ENCODE data around the gene BMP2K.

Gene BMP2K

GRCh38 chr4:78797777-78798284 lies 21.7 kb downstream of the BMP2K start:
- no peak for TF ChIP-seq CTCF (conservative IDR thresholded peaks at IDR 0.05; ENCODE audit: control insufficient read depth, insufficient read depth, low read depth, low read length)
- H3K4me3 ChIP-seq (ENCODE audit: control insufficient read depth, low read depth, low read length) = no peak overlapping the region
- DNase-seq (ENCODE audit: low read depth) = no peak

GRCh38 chr4:78799551-78800495 lies 23.7 kb downstream of the BMP2K start:
- no peak for DNase-seq (ENCODE audit: low read depth)
- TF ChIP-seq CTCF (conservative IDR thresholded peaks at IDR 0.05; ENCODE audit: control insufficient read depth, insufficient read depth, low read depth, low read length) = no peak
- no peak overlapping the region for H3K4me3 ChIP-seq (ENCODE audit: control insufficient read depth, low read depth, low read length)

- no peak for TF ChIP-seq CTCF (conservative IDR thresholded peaks at IDR 0.05; ENCODE audit: control insufficient read depth, insufficient read depth, low read depth, low read length)
- no peak for DNase-seq (ENCODE audit: low read depth)
Measured at GRCh38 chr4:78800965-78801364, 24.8 kb downstream of the BMP2K start.

GRCh38 chr4:78803983-78804382 lies 27.8 kb downstream of the BMP2K start:
- no peak for TF ChIP-seq CTCF (conservative IDR thresholded peaks at IDR 0.05; ENCODE audit: control insufficient read depth, insufficient read depth, low read depth, low read length)
- no peak for DNase-seq (ENCODE audit: low read depth)
- no peak overlapping the region for H3K4me3 ChIP-seq (ENCODE audit: control insufficient read depth, low read depth, low read length)

More at GRCh38 chr4:78800965-78801364, 24.8 kb downstream of the BMP2K start:
- no peak overlapping the region for H3K4me3 ChIP-seq (ENCODE audit: control insufficient read depth, low read depth, low read length)

- no peak overlapping the region for H3K4me3 ChIP-seq (ENCODE audit: control insufficient read depth, low read depth, low read length)
- TF ChIP-seq CTCF (conservative IDR thresholded peaks at IDR 0.05; ENCODE audit: control insufficient read depth, insufficient read depth, low read depth, low read length) = no peak
- no peak for DNase-seq (ENCODE audit: low read depth)
Measured at GRCh38 chr4:78806943-78807460, 30.9 kb downstream of the BMP2K start.

- TF ChIP-seq CTCF (conservative IDR thresholded peaks at IDR 0.05; ENCODE audit: control insufficient read depth, insufficient read depth, low read depth, low read length) = no peak
- no peak overlapping the region for H3K4me3 ChIP-seq (ENCODE audit: control insufficient read depth, low read depth, low read length)
- no peak for DNase-seq (ENCODE audit: low read depth)
Measured at GRCh38 chr4:78809295-78809694, 33.1 kb downstream of the BMP2K start.

All from fibroblast of mammary gland (primary cell).